NCI-H187 treated with DMSO at 0.1 percent for 48 hours (cell line): ENCODE results near the gene OR10AD1.
"Not testable (repeated sequence)": the region's sequence is repeated elsewhere in the genome, so short reads cannot be mapped to it uniquely, and the experiment has no call there.

Source experiments
- DNase-seq: peaks from one replicate; lab custom pipeline; 2025; lab: John Stamatoyannopoulos, UW

Gene OR10AD1

DNA sequence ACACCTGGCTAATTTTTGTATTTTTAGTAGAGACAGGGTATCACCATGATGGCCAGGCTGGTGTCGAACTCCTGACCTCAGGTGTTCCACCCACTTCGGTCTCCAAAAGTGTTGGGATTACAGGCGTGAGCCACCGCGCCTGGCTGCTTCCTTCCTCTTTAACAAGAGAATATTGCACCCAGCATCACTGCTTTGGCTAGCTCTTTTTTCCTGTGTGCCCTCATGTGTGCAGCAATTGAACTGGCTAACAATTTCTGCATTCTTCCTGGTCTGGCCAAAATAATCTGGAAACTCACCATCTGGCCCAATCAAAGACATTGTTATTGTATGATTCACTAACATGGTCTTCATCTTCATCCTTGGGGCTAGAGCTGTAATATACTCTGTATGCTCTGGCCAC lies 43.0 kb downstream of the OR10AD1 start:
- no peak for DNase-seq

DNA sequence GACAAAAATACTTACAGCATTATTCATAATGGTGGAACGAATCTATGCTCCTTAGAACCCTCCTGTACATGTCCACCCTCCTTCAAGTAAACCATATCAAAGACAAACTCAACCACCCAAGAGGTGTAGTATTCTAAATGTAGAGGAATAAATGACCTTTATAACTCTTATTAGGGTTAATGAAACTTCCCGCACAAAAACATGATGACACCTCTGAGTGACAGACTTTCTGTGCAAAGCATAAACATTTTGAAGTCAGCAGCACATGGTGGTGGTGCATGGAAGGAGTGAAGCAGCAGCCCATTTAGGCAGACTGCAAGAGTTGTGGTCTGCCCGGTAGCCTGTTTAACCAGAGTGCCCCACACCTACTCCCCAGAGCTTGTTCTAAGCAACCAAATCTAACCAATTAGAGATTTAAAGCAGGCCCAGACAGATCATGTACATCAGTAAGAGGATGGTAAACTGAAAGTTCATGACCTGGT lies 45.2 kb downstream of the OR10AD1 start:
- no peak for DNase-seq

DNA sequence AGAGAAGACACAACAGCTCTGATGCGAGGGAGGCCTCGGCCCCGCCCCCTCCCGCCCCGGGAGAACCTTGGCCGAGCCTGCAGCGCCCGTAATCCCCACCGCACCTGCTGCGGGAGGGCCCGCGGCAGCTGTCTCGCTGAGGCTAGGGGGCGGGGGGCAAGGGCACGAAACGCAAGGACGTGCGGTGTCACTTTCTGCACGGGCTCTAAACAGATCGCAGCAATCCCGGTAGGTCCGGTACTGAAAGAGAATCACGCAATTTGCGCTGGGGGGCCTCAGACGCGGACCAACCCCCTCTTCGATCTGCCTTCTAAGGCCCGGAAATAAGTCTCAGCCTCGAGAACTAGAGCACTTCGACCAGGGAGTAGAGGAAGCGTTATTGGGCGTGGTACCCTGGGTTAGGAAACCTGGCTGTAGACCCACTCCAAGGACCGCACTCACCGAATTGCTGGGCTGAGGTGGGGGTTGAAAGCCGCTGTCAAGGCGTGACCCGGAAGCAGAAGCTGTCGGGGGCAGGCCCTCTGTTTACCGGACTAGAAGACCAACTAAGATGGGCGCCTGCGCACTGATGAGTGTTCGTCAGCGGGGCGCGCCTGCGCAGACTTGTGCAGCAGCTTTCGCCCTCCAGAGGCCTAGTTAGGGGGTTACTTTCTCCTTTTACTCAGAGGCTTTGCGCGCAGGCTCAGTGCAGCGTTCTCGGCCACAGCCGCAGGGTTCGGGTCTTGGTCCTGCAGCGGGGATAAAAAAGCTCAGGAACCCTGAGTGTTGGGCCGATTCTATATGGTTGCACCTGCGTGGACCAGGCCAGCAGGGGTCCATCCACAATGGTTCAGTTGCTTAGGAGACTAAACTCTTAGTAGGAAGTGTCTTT lies 45.8 kb downstream of the OR10AD1 start, which contains the start of gene ASB8:
ASB8 (minus strand) TSS at position 498 of the 871 bp plus-strand sequence. CDS start 4,019 bp downstream, outside the sequence.
- DNase-seq, result peak; percentile 94

DNA sequence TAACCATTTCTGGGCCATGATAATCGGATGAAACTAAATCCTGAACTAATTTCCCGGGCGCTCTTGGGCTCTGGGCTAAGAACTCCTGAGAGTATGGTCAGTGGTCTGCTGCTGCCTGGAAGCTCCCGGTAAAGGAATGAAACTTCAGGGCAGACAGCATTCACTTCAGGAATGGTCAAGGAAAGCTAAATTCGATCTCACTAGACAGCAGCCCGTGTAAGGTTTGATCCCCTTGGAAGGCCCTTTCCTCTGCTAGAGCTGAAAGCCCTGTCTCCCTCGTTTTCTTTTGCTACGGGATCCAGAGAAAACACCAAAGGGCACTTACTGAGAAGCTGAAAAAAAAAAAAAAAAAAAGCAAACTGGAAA lies 46.5 kb downstream of the OR10AD1 start:
- no peak for DNase-seq

DNA sequence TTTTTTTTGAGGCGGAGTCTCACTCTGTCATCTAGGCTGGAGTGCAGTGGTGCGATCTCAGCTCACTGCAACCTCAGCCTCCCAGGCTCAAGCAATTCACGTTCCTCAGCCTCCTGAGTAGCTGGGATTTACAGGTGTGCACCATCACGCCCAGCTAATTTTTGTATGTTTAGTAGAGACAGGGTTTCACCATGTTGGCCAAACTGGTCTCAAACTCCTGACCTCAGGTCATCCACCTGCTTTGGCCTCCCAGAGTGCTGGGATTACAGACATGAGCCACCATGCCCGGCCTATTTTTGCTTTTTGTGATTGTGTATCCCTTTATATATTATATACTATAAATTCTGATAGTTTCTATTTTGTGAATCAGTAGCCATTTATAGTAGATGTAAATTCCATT lies 47.3 kb downstream of the OR10AD1 start:
- not testable (repeated sequence) for DNase-seq
